ENCODE data around the gene EPC2.

- TF ChIP-seq CTCF (tag by site-specific recombination; IDR thresholded peaks at IDR 0.05) = no peak
- no peak for TF ChIP-seq ZNF558 (tag by site-specific recombination; IDR thresholded peaks at IDR 0.05)
- TF ChIP-seq YY1 (tag by site-specific recombination; IDR thresholded peaks at IDR 0.05) = no peak
- no peak for TF ChIP-seq ZNF121 (tag by site-specific recombination; IDR thresholded peaks at IDR 0.05)
- no peak for TF ChIP-seq ZBTB11 (tag by site-specific recombination; conservative IDR thresholded peaks at IDR 0.05; ENCODE audit: low read depth)
- no peak for TF ChIP-seq ZNF24 (tag by site-specific recombination; IDR thresholded peaks at IDR 0.05)
- TF ChIP-seq REST (tag by site-specific recombination; IDR thresholded peaks at IDR 0.05) = no peak
- no peak for TF ChIP-seq ZNF280D (tag by site-specific recombination; IDR thresholded peaks at IDR 0.05)
- TF ChIP-seq ZFP41 (tag by site-specific recombination; IDR thresholded peaks at IDR 0.05; ENCODE audit: borderline replicate concordance) = no peak
- no peak for TF ChIP-seq ZNF404 (tag by site-specific recombination; IDR thresholded peaks at IDR 0.05)
These were observed 12.0 kb downstream of the EPC2 start for GRCh38 chr2:148656516-148656915.

Measured in HEK293 (cell line).